IMR-90 (cell line): ENCODE results near the gene CMTM1. TPM values are rescaled to one million over a fixed set of nuclear protein-coding genes. Genes with fewer than 3 reads are reported as not detected.

Experiments
- ATAC-seq: fragments of 200-7000 bp; cut with Tn5 transposase; 2 replicates; pipeline ENCODE4 v1.9.1; 2020; ENCODE audit warnings: low read depth, mild to moderate bottlenecking, moderate library complexity
- BruUV-seq: library from RNA; stranded (reverse); fragments of 400-500 nt; replicated peaks from 2 replicates; lab custom pipeline; 2021; lab: Mats Ljungman, UMichigan
- CTCF ChIA-PET: fragments of 300-600 bp; formaldehyde crosslinking; extraction: SDS; loops from one replicate; lab custom pipeline; 2021; ENCODE audit warnings: antibody characterized with exemption; lab: Yijun Ruan, JAX
- POLR2A ChIA-PET: fragments of 300-600 bp; sonication (Branson Sonifier 250); formaldehyde crosslinking; loops from one replicate; lab custom pipeline; 2022; ENCODE audit warnings: antibody characterized with exemption; ENCODE audit not compliant: unreplicated experiment; lab: Charles Lee
- DNase-seq: peaks from one replicate; pipeline ENCODE4 v3.0.0; 2013
- H2AFZ ChIP-seq: replicated peaks from 2 replicates; pipeline ENCODE3; 2013; ENCODE audit warnings: low read length, mild to moderate bottlenecking; ENCODE audit not compliant: poor library complexity
- H2AK5ac ChIP-seq: 2 replicates; pipeline ENCODE4 v1.6.1; 2013; ENCODE audit warnings: low read depth, low read length, inconsistent platforms
- H2AK9ac ChIP-seq: replicated peaks from 2 replicates; pipeline ENCODE3; 2013; ENCODE audit warnings: mild to moderate bottlenecking, low read depth, low read length, moderate library complexity; ENCODE audit not compliant: poor library complexity
- H2BK120ac ChIP-seq: 2 replicates; pipeline ENCODE4 v1.6.1; 2013; ENCODE audit warnings: low read depth, low read length, inconsistent platforms
- H2BK15ac ChIP-seq: 3 replicates; pipeline ENCODE4 v1.6.1; 2013; ENCODE audit warnings: low read depth, low read length, inconsistent platforms
- H2BK20ac ChIP-seq: 2 replicates; pipeline ENCODE4 v1.6.1; 2013; ENCODE audit warnings: low read depth, mild to moderate bottlenecking, inconsistent platforms, low read length, moderate library complexity
- H2BK5ac ChIP-seq: 2 replicates; pipeline ENCODE4 v1.6.1; 2013; ENCODE audit warnings: mild to moderate bottlenecking, low read depth, low read length, inconsistent platforms; ENCODE audit not compliant: poor library complexity, severe bottlenecking
- H3K14ac ChIP-seq: replicated peaks from 2 replicates; pipeline ENCODE4 v1.6.1; 2013; ENCODE audit warnings: low read depth, low read length, inconsistent platforms
- H3K18ac ChIP-seq: 2 replicates; pipeline ENCODE4 v1.6.1; 2013; ENCODE audit warnings: low read depth, low read length, control low read depth
- H3K23ac ChIP-seq: 2 replicates; pipeline ENCODE4 v1.6.1; 2013; ENCODE audit warnings: low read depth, low read length, inconsistent platforms
- H3K27ac ChIP-seq: 2 replicates; pipeline ENCODE4 v1.5.1; 2013; ENCODE audit warnings: mild to moderate bottlenecking, control low read depth, low read length; ENCODE audit not compliant: insufficient read depth
- H3K27me3 ChIP-seq: 2 replicates; pipeline ENCODE4 v1.6.1; 2013; ENCODE audit warnings: low read length; ENCODE audit not compliant: control insufficient read depth, insufficient read depth
- H3K36me3 ChIP-seq: 2 replicates; pipeline ENCODE4 v1.6.1; 2013; ENCODE audit warnings: low read length, mixed read lengths; ENCODE audit not compliant: control insufficient read depth, insufficient read depth
- H3K4ac ChIP-seq: 2 replicates; pipeline ENCODE4 v1.6.1; 2013; ENCODE audit warnings: low read depth, low read length, inconsistent platforms
- H3K4me1 ChIP-seq: 2 replicates; pipeline ENCODE4 v1.6.1; 2013; ENCODE audit warnings: low read length, mixed read lengths; ENCODE audit not compliant: control insufficient read depth, insufficient read depth
- H3K4me2 ChIP-seq: 2 replicates; pipeline ENCODE4 v1.6.1; 2013; ENCODE audit warnings: low read depth, mild to moderate bottlenecking, control low read depth, low read length, moderate library complexity
- H3K4me3 ChIP-seq: 2 replicates; pipeline ENCODE4 v1.5.1; 2013; ENCODE audit warnings: low read depth, mild to moderate bottlenecking, control low read depth, low read length, moderate library complexity; ENCODE audit not compliant: insufficient read depth
- H3K56ac ChIP-seq: 2 replicates; pipeline ENCODE4 v1.6.1; 2013; ENCODE audit warnings: low read length, inconsistent platforms; ENCODE audit not compliant: insufficient read depth; ENCODE audit errors: extremely low read depth
- H3K79me1 ChIP-seq, 2 experiments: 2 replicates each; pipeline ENCODE4 v1.6.1; 2013; ENCODE audit warnings: low read length in 2 of 2, inconsistent platforms in 1 of 2, low read depth in 1 of 2
- H3K9ac ChIP-seq: 2 replicates; pipeline ENCODE4 v1.6.1; 2013; ENCODE audit warnings: low read depth, low read length, control low read depth
- H3K9me1 ChIP-seq: 2 replicates; pipeline ENCODE4 v1.6.1; 2013; ENCODE audit warnings: low read length, inconsistent platforms; ENCODE audit not compliant: insufficient read depth
- H3K9me3 ChIP-seq: 2 replicates; pipeline ENCODE4 v1.6.1; 2013; ENCODE audit warnings: low read length; ENCODE audit not compliant: control insufficient read depth, insufficient read depth
- H4K20me1 ChIP-seq: 2 replicates; pipeline ENCODE4 v1.6.1; 2013; ENCODE audit warnings: low read length, inconsistent platforms; ENCODE audit not compliant: insufficient read depth
- H4K5ac ChIP-seq: 2 replicates; pipeline ENCODE4 v1.6.1; 2013; ENCODE audit warnings: mild to moderate bottlenecking, low read depth, low read length, control low read depth
- H4K8ac ChIP-seq, 2 experiments: 2 replicates each; pipeline ENCODE4 v1.6.1; 2013; ENCODE audit warnings: low read depth in 2 of 2, low read length in 2 of 2, control low read depth in 1 of 2, inconsistent platforms in 1 of 2
- H4K91ac ChIP-seq: 2 replicates; pipeline ENCODE4 v1.6.1; 2013; ENCODE audit warnings: low read depth, low read length, inconsistent platforms; ENCODE audit not compliant: insufficient read depth
- CHD1 ChIP-seq: IDR thresholded peaks from 2 replicates; pipeline ENCODE4 v1.6.1; 2012; ENCODE audit warnings: low read depth, low read length, improper control_type of control experiment
- WGBS, 2 experiments: methylation state at CpG; one replicate each; pipeline versions ENCODE4 v1.1.5 to v1.1.7; 2013; ENCODE audit warnings: missing lambda C conversion rate in 2 of 2; ENCODE audit not compliant: insufficient read length in 1 of 2; ENCODE audit errors: extremely low coverage in 2 of 2; 5-methylcytosine and 5-hydroxymethylcytosine counted together
- dilution Hi-C: fragments of 300-500 bp; cut with HindIII; formaldehyde crosslinking; loops from one replicate; pipeline ENCODE4 v1.14.3; 2018; ENCODE audit warnings: low sequenced_read_pairs; ENCODE audit not compliant: unreplicated experiment
- in situ Hi-C: fragments of 300-500 bp; cut with MboI; formaldehyde crosslinking; loops from 3 replicates; pipeline ENCODE4 v1.14.3; 2019; ENCODE audit warnings: low sequenced_read_pairs, inconsistent platforms, mixed read lengths
- intact Hi-C: fragments of 100-400 bp; cut with micrococcal nuclease; formaldehyde crosslinking; loops from 2 replicates; pipeline ENCODE4 v1.10.0; 2022
- polyA plus RNA-seq, 3 experiments: library from polyadenylated mRNA; depleted of rRNA; stranded (reverse); fragments of >200 nt; gene quantifications; 2 replicates each; pipeline ENCODE4 v1.2.3, GENCODE V29; 2012; ENCODE audit warnings: low replicate concordance in 1 of 3
- total RNA-seq: library from RNA; depleted of rRNA; stranded (reverse); fragments of >200 nt; gene quantifications from 2 replicates; pipeline ENCODE4 v1.2.3, GENCODE V29; 2012

The CMTM1 gene
- total and polyA plus RNA-seq, 2 of the 4 experiments (the other 2 are of a cell fraction) = 0.54 to 2.1 TPM

DNA sequence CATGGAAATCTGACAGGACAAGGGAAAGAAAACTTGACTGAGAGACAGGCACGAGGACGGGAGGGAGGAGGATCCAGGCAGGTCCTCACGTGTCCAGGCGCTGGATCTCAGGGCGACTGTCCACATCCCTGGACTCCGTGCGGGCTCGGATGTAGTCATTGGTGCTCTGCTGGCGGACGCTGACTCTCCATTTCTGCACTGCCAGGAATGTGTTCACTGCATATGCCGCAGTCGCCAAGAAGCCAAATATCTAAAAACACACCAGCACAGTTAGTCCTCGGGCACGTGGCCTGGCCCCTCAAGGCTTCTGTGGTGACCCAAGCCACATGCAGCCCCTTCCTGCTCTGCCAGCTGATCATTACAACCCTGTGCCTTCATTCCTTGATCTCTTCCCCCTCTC is 55.7 kb downstream of the CMTM1 start:
- Histone ChIP-seq H3K9me1 (peaks cover 22% of the 10 kb centered on the region), H2BK15ac (no peak overlapping the region), H3K4me1 (peaks cover 26% of the 10 kb centered on the region), H3K27ac (no peak overlapping the region), H4K91ac (no peak overlapping the region), H4K20me1 (peaks cover 9% of the 10 kb centered on the region; the same call in 1 of the 2 replicates), H3K9me3 (no peaks in the 10 kb centered on the region), H3K4me3 (no peak overlapping the region), H2BK5ac (no peak overlapping the region), H3K56ac (no peak overlapping the region), H2AK9ac (no peak overlapping the region), H3K36me3 (no peaks in the 10 kb centered on the region), H3K27me3 (no peaks in the 10 kb centered on the region), H3K23ac (no peak overlapping the region), H3K4ac (no peak overlapping the region), H3K14ac (no peak overlapping the region), H3K79me1 (0 out of 4 replicates have a peak, but pooled peaks cover 0 to 2% of the 10 kb centered on the region in 2 experiments), H3K18ac (no peak overlapping the region), H4K8ac (no peak overlapping the region), H2BK120ac (no peak overlapping the region), H2AFZ (no peak overlapping the region), H4K5ac (no peak overlapping the region), H3K4me2 (no peak overlapping the region), H2BK20ac (no peak overlapping the region), H3K9ac (no peak overlapping the region), H2AK5ac (no peak overlapping the region)
- 98% methylated on average over 13 of the region's 14 CpGs; no CpG with 5 or more reads in 1 of the 2 experiments for WGBS, 2 experiments
- BruUV-seq = no TSS peak
- ChIA-PET POLR2A (no interaction called here), CTCF (no interaction called here)
- dilution Hi-C loops = no loop called here
- intact Hi-C loops = no loop called here
- no peak for TF ChIP-seq CHD1
- in situ Hi-C loops = no loop called here
- DNase-seq (no peak), ATAC-seq (no peak)
